ENCODE data around the gene APCDD1. TPM values are rescaled to one million over a fixed set of nuclear protein-coding genes. Genes with fewer than 3 reads are reported as not detected.

The APCDD1 gene
- total RNA-seq, 1 experiment from 2014 or later, result 355 TPM

DNA sequence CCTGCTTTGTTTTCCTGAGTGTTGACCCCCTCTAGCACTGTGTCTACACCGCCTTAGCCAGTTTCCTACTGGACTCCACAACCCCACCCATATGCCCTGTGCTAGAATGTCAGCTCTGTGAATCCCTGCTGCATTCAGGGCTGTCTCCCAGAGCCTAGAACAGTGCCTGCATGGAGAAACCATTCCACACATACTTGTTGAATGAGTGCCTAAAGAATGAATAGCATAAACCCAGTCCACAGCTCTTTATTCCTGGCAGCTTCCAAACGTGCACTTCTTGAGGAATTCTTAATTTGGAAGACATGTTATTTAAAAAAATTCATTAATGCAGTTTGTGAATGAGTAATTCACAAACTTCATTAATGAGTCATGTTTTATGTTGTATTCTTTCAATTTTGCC lies 64.9 kb downstream of the APCDD1 start:
- no peak overlapping the region for H3K4me3 ChIP-seq (ENCODE audit: low read depth, low read length, poor library complexity, severe bottlenecking)

DNA sequence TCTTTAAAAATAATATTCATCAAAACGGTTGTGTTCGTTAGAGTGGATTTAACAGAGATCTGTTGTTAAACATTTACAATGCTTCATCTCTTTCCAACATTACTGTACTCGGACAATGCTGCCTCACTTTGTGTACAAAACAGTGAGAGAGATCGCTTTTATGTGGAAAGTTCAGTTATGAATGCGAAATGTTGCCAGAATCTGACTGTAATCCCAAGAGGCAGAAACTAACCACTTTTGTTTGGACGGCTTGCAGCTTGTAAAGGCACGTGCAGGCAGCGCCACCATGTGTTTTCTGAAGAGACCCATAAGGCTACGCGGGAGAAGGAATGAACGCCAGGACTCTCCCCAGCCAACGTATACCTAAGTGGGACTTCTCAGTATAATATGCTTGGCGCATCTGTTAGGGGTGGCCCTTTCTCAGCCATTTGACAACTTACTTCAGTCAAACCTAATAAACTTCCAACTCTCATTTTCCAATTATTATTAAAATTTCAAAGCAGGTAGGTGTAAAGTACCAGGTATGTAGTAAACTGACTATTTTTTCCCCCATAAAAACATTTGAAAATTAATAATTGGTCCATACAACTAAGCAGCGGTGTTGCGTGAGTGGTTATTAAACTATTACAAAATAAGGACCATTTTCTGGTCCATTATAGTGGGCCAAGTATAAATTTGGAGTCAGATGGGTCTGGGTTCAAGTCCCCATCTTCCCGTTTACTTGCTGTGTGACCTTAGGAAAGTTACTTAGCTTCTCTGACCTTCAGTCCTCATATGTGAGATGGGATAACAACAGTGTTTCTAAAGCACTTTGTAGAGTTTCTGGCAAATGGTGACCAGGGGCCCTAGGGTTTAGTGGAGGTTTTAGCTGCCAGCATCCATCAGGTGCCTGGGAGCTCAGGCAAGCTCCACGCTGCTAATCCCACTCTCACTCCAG lies 65.8 kb downstream of the APCDD1 start:
- H3K36me3 ChIP-seq (ENCODE audit: insufficient read depth, low read length, poor library complexity, severe bottlenecking), result no peaks in the 10 kb centered on the region
- H3K27me3 ChIP-seq (replicated peaks; ENCODE audit: insufficient read depth, low read depth, low read length, poor library complexity), result no peaks in the 10 kb centered on the region
- POLR2A ChIA-PET (ENCODE audit: low non-redundant PET), result no interaction called here
- DNase-seq (ENCODE audit: low spot score), result peak; percentile 97
- CTCF ChIA-PET, result interaction anchor here (2.2 kb wide), 1 partner anchor 549 kb away, joined by 12 read pairs; no protein-coding TSS in a partner anchor
- BruUV-seq (replicated peaks), result TSS peak; percentile 54
- no peak for TF ChIP-seq EZH2 (IDR thresholded peaks at IDR 0.05; ENCODE audit: borderline replicate concordance, low read depth, low read length, poor library complexity, severe bottlenecking)
- TF ChIP-seq, protein P1, sequence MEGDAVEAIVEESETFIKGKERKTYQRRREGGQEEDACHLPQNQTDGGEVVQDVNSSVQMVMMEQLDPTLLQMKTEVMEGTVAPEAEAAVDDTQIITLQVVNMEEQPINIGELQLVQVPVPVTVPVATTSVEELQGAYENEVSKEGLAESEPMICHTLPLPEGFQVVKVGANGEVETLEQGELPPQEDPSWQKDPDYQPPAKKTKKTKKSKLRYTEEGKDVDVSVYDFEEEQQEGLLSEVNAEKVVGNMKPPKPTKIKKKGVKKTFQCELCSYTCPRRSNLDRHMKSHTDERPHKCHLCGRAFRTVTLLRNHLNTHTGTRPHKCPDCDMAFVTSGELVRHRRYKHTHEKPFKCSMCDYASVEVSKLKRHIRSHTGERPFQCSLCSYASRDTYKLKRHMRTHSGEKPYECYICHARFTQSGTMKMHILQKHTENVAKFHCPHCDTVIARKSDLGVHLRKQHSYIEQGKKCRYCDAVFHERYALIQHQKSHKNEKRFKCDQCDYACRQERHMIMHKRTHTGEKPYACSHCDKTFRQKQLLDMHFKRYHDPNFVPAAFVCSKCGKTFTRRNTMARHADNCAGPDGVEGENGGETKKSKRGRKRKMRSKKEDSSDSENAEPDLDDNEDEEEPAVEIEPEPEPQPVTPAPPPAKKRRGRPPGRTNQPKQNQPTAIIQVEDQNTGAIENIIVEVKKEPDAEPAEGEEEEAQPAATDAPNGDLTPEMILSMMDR (conservative IDR thresholded peaks at IDR 0.05; ENCODE audit: low read depth, low read length), result peak; percentile 94
- H3K4me1 ChIP-seq (ENCODE audit: insufficient read depth, low read length, poor library complexity, severe bottlenecking), result peaks cover 29% of the 10 kb centered on the region
- H3K4me3 ChIP-seq (ENCODE audit: low read depth, low read length, poor library complexity, severe bottlenecking), result no peak overlapping the region
- intact Hi-C loops (cut with micrococcal nuclease; ENCODE audit: unreplicated experiment), result loop anchor here (1.0 to 10.0 kb wide), 10 partner anchors 43 to 905 kb away; partner anchors contain the start of genes PPP4R1 and RAB31
- H3K9me3 ChIP-seq (ENCODE audit: low read depth, low read length, poor library complexity, severe bottlenecking), result peaks cover 5% of the 10 kb centered on the region
- H3K27ac ChIP-seq (ENCODE audit: low read depth, low read length, poor library complexity, severe bottlenecking), result peak overlapping the region; percentile 87

More for the DNA sequence above, 64.9 kb downstream of the APCDD1 start:
- intact Hi-C loops (cut with micrococcal nuclease; ENCODE audit: unreplicated experiment), result loop anchor here (2.0 kb wide), 1 partner anchor 43 kb away; no protein-coding TSS in a partner anchor
- H3K9me3 ChIP-seq (ENCODE audit: low read depth, low read length, poor library complexity, severe bottlenecking), result peaks cover 5% of the 10 kb centered on the region
- H3K27me3 ChIP-seq (replicated peaks; ENCODE audit: insufficient read depth, low read depth, low read length, poor library complexity), result no peaks in the 10 kb centered on the region
- ChIA-PET CTCF (interaction anchor here (1.7 to 2.2 kb wide), 2 partner anchors 514 to 548 kb away, joined by 6 to 12 read pairs; no protein-coding TSS in a partner anchor), POLR2A (ENCODE audit: low non-redundant PET) (interaction anchor here (0.5 kb wide), 1 partner anchor 240 kb away, joined by 3 read pairs; no protein-coding TSS in a partner anchor)
- no peak for DNase-seq (ENCODE audit: low spot score)
- H3K4me1 ChIP-seq (ENCODE audit: insufficient read depth, low read length, poor library complexity, severe bottlenecking), result peaks cover 37% of the 10 kb centered on the region
- H3K27ac ChIP-seq (ENCODE audit: low read depth, low read length, poor library complexity, severe bottlenecking), result peak overlapping the region; percentile 87
- TF ChIP-seq, protein P1 (conservative IDR thresholded peaks at IDR 0.05; ENCODE audit: low read depth, low read length), result no peak
- no peak for TF ChIP-seq EZH2 (IDR thresholded peaks at IDR 0.05; ENCODE audit: borderline replicate concordance, low read depth, low read length, poor library complexity, severe bottlenecking)
- no peaks in the 10 kb centered on the region for H3K36me3 ChIP-seq (ENCODE audit: insufficient read depth, low read length, poor library complexity, severe bottlenecking)
- BruUV-seq (replicated peaks), result no TSS peak

DNA sequence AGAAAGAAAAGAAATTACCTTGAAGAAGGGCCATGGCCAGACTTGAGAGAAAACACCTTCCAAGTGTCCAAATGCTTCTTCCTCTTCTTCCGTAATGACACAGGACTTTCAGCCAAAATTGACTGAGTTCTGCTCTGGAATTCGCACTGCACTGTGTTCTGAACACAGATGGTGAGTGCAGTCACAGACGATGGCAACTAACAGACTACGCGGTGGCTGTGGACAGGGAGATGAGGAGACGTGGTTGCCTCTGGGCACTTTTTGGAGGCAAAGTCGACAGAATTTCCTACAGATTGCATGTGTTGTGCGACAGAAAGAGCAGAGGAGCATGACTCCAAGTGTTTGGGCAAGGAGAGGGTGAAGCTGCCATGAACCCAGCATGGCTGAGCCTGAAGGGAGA lies 67.1 kb downstream of the APCDD1 start:
- no peak for DNase-seq (ENCODE audit: low spot score)
- TF ChIP-seq EZH2 (IDR thresholded peaks at IDR 0.05; ENCODE audit: borderline replicate concordance, low read depth, low read length, poor library complexity, severe bottlenecking), result no peak
- TF ChIP-seq, protein P1 (conservative IDR thresholded peaks at IDR 0.05; ENCODE audit: low read depth, low read length), result no peak
- intact Hi-C loops (cut with micrococcal nuclease; ENCODE audit: unreplicated experiment), result loop anchor here (2.0 to 10.0 kb wide), 7 partner anchors 63 to 907 kb away; partner anchors contain the start of genes PPP4R1 and RAB31
- Histone ChIP-seq H3K27me3 (replicated peaks; ENCODE audit: insufficient read depth, low read depth, low read length, poor library complexity) (no peaks in the 10 kb centered on the region), H3K4me1 (ENCODE audit: insufficient read depth, low read length, poor library complexity, severe bottlenecking) (peaks cover 25% of the 10 kb centered on the region), H3K4me3 (ENCODE audit: low read depth, low read length, poor library complexity, severe bottlenecking) (no peak overlapping the region), H3K36me3 (ENCODE audit: insufficient read depth, low read length, poor library complexity, severe bottlenecking) (no peaks in the 10 kb centered on the region), H3K27ac (ENCODE audit: low read depth, low read length, poor library complexity, severe bottlenecking) (no peak overlapping the region), H3K9me3 (ENCODE audit: low read depth, low read length, poor library complexity, severe bottlenecking) (peaks cover 5% of the 10 kb centered on the region)
- no TSS peak for BruUV-seq (replicated peaks)
- ChIA-PET POLR2A (ENCODE audit: low non-redundant PET) (no interaction called here), CTCF (interaction anchor here (0.9 kb wide), 1 partner anchor 549 kb away, joined by 3 read pairs; no protein-coding TSS in a partner anchor)
